Glutamatergic neuron (in vitro differentiated cells): Measurements from ENCODE around the gene UPB1. TPM values are rescaled to one million over a fixed set of nuclear protein-coding genes. Genes with fewer than 3 reads are reported as not detected.
"Not testable (repeated sequence)": the region's sequence is repeated elsewhere in the genome, so short reads cannot be mapped to it uniquely, and the experiment has no call there.

Experiments
- DNase-seq: peaks from one replicate; pipeline ENCODE4 v3.0.0; 2022
- H3K27ac Mint-ChIP-seq: one replicate; pipeline ENCODE4 v1.8.0; 2020; ENCODE audit warnings: mild to moderate bottlenecking, mixed read lengths, inconsistent platforms; ENCODE audit not compliant: unreplicated experiment
- H3K27me3 Mint-ChIP-seq: one replicate; pipeline ENCODE4 v1.8.0; 2020; ENCODE audit warnings: mild to moderate bottlenecking, moderate library complexity, mixed read lengths, inconsistent platforms; ENCODE audit not compliant: unreplicated experiment
- H3K36me3 Mint-ChIP-seq: one replicate; pipeline ENCODE4 v1.8.0; 2020; ENCODE audit warnings: mild to moderate bottlenecking, mixed read lengths, inconsistent platforms; ENCODE audit not compliant: unreplicated experiment
- H3K4me1 Mint-ChIP-seq: one replicate; pipeline ENCODE4 v1.8.0; 2020; ENCODE audit warnings: mild to moderate bottlenecking, low read depth, mixed read lengths, inconsistent platforms; ENCODE audit not compliant: unreplicated experiment
- H3K4me3 Mint-ChIP-seq: one replicate; pipeline ENCODE4 v1.8.0; 2020; ENCODE audit warnings: mild to moderate bottlenecking, mixed read lengths, inconsistent platforms; ENCODE audit not compliant: unreplicated experiment
- H3K9me3 Mint-ChIP-seq: one replicate; pipeline ENCODE4 v1.8.0; 2020; ENCODE audit warnings: mild to moderate bottlenecking, moderate library complexity, mixed read lengths, inconsistent platforms; ENCODE audit not compliant: unreplicated experiment
- total RNA-seq: library from RNA; stranded (reverse); fragmentation: NEBNext Ultra II Directional; extraction: Animal tissue kit (Norgen Biotek cat#: 25700); gene quantifications from one replicate; pipeline ENCODE4 v1.2.1, GENCODE V29; 2021; ENCODE audit not compliant: unreplicated experiment
- TF ChIP-seq, protein P1 (sequence below): fragments of 200-600 bp; sonication (generic); IDR thresholded peaks from one replicate; pipeline ENCODE4 v1.5.0; 2021; ENCODE audit not compliant: partially characterized antibody, unreplicated experiment

UPB1 gene
- total RNA-seq, 1 donor from 2014 or later: 0.37 TPM

DNA sequence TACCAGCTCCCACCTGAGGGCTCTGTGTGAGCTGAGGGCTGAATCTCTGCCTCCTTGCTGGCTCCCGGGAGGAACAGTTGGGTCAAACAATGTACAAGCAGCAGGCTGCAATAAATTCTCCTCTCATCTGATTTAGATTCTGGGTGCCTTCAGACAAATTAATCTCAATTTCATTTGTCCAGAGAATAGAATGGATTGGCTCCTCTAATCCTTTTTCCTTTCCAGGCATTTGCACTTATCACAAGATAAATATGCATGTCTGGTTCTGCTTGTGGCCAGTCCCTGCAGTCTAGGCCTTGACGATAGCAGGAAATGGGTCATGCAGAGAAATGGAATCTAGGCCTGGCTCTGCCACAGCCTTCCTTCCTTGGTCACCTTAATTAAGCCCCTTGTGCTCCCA lies 28.7 kb downstream of the UPB1 start:
- Mint-ChIP-seq H3K27me3 (no peaks in the 10 kb centered on the region), H3K36me3 (no peaks in the 10 kb centered on the region), H3K27ac (no peak overlapping the region), H3K4me3 (no peak overlapping the region), H3K4me1 (peaks cover 2% of the 10 kb centered on the region), H3K9me3 (no peaks in the 10 kb centered on the region)
- no peak for DNase-seq
- TF ChIP-seq, protein P1, sequence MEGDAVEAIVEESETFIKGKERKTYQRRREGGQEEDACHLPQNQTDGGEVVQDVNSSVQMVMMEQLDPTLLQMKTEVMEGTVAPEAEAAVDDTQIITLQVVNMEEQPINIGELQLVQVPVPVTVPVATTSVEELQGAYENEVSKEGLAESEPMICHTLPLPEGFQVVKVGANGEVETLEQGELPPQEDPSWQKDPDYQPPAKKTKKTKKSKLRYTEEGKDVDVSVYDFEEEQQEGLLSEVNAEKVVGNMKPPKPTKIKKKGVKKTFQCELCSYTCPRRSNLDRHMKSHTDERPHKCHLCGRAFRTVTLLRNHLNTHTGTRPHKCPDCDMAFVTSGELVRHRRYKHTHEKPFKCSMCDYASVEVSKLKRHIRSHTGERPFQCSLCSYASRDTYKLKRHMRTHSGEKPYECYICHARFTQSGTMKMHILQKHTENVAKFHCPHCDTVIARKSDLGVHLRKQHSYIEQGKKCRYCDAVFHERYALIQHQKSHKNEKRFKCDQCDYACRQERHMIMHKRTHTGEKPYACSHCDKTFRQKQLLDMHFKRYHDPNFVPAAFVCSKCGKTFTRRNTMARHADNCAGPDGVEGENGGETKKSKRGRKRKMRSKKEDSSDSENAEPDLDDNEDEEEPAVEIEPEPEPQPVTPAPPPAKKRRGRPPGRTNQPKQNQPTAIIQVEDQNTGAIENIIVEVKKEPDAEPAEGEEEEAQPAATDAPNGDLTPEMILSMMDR: no peak

- Mint-ChIP-seq H3K27me3 (peaks cover 1% of the 10 kb centered on the region), H3K4me1 (peaks cover 2% of the 10 kb centered on the region), H3K9me3 (no peaks in the 10 kb centered on the region), H3K4me3 (no peak overlapping the region), H3K27ac (peak overlapping the region; percentile 12), H3K36me3 (no peaks in the 10 kb centered on the region)
- TF ChIP-seq, protein P1: peak; percentile 81
- DNase-seq: peak; percentile 85
Observed at GRCh38 chr22:24525416-24526037, 30.4 kb downstream of the UPB1 start.

DNA sequence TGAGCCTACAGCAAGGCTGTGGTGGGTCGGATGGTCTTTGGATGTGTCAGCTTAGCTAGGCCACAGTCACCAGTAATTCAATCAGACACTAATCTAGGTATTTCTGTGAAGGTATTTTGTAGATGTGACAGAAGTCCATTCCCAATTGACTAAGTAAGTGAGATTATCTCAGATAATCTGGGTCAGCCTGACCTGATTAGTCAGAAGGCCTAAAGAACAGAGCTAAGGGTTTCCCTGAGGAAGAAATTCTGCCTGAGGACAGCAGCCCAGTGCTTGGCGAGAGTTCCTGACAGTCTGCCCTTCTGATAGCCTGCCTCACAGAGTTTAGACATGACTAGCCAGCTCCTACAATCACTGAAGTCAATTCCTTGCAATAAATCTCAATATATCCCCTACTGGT lies 31.1 kb downstream of the UPB1 start:
- Mint-ChIP-seq H3K36me3 (no peaks in the 10 kb centered on the region), H3K27ac (no peak overlapping the region), H3K9me3 (no peaks in the 10 kb centered on the region), H3K27me3 (peaks cover 1% of the 10 kb centered on the region), H3K4me1 (peaks cover 2% of the 10 kb centered on the region), H3K4me3 (no peak overlapping the region)
- TF ChIP-seq, protein P1: no peak
- no peak for DNase-seq

DNA sequence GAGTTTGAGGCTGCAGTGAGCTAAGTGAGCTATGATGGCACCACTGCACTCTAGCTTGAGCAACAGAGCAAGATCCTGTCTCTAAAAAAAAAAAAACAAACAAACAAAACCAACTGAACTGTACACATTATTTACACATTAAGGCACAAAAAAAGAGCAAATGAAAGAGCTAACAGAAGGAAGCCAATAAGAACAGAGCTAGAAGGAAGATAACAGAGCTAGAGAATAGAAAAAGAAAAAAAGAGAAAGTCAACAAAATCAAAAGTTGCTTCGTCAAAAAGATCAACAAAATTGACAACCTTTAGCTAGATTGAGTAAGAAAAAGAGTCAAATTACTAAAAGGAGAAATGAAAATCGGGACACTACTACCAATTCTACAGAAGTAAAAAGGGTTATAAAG lies 34.8 kb downstream of the UPB1 start:
- Mint-ChIP-seq H3K27me3 (peaks cover 1% of the 10 kb centered on the region), H3K36me3 (no peaks in the 10 kb centered on the region), H3K9me3 (no peaks in the 10 kb centered on the region), H3K27ac (no peak overlapping the region), H3K4me3 (no peak overlapping the region), H3K4me1 (no peaks in the 10 kb centered on the region)
- TF ChIP-seq, protein P1: no peak
- no peak for DNase-seq

DNA sequence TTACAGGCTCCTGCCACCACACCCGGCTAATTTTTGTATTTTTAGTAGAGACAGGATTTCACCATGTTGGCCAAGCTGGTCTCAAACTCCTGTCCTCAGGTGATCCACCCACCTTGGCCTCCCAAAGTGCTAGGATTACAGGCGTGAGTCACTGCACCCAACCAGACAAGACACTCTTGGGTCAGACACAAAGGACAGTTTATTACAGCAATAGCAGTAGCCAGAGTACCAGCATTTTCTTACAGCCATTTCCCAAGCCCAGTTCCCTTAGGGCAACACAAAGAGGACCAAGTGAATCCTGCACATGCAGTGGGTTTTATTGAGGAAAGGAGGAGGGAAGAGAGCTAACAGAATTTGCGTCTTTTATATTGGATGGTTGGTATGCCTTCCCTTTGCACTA lies 35.8 kb downstream of the UPB1 start:
- not testable (repeated sequence) for H3K4me1 Mint-ChIP-seq, H3K27ac Mint-ChIP-seq, H3K36me3 Mint-ChIP-seq, H3K9me3 Mint-ChIP-seq, H3K27me3 Mint-ChIP-seq, DNase-seq, H3K4me3 Mint-ChIP-seq
